Stimulated activated CD4-positive, alpha-beta T cell treated with anti-CD3 and anti-CD28 coated beads, Interleukin-15, amount 100 ng/mL, for 48 hours (primary cell): ENCODE measurements around the gene USP21.
A peak's percentile ranks its signal among the peaks of the same experiment; 100 is the strongest.

Experiments
- DNase-seq, 2 donors: peaks; one replicate each; pipeline ENCODE4 v3.0.0-alpha.2; 2020; ENCODE audit warnings: low read depth in 2 of 2

The USP21 gene

DNA sequence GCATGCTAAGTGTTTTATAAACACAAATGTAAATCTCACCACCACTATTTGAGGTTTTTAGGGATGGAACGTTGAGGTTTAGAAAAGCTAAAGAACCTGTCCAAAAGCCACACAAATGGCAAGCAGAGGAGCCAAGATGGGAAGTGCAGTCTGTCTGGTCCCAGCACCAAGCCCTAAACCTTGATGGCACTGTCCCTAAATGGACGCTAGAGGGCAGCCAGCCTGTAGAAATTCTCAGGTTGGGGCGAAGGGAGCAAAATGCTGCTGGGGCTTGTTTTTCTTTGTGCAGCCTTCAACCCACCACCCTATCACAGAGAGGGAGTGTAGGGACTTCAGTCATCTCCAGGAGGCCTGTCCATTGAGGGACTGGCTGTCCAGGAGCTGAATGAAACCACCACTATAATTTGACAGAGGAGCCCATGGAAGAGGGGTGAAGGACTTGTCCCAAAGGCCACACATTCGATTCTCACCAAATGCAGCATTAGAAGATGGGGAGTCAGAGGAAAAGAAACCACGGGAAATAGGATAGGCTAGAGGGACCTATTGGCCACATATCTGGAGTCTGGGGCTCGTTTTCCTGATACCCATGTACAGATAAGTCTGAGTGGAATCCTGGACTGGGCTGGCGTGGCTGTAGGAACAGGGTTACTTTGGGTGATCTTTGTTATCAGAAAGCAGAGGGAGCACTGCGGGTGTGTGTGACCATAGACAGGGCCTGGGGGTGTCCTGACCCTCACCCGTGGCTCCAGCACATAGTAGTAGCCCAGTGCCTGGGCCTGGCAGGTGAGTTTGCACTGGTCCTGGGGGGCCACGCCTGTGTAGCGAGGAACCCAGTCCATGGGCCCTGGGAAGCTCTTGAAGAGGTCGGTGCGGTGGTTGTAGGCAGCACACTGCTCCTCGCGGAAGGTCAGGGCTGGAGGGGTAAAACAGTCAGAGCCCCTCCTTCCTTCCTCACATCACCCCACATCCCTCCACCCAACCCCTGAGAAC lies 33.5 kb downstream of the USP21 start:
- peak; percentile 47 to 53 for DNase-seq

DNA sequence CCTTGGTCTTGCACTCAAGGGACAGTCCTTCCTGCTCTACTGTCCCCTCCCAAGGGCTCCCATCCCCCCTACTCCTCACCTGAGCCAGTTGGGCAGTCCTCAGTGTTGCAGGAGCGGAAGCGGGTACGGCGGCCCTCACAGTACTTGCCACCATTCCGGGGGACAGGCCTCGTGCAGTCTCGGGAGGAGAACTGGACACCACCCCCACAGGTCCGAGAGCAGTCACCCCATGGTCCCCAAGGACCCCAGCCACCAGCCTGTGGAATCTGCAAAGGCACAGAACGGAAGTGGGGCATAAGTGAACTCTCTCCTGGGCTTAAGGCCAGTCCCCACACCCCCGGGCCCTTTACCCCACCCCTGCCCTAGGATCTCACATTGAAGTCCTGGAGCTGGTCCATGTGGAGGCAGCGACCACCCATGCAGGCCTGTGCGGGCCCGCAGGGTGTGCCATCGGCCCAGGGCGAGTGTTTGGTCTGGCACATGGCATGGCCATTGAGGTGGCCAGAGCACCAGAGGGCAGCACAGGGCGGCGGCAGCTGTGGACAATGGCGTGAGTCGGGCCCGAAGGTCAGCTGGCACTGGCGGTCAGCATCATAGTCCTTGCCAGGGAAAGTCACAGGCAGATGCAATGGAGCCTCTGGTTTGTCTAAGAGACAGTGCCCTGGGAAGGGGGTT lies 34.4 kb downstream of the USP21 start:
- DNase-seq, result no peak

DNA sequence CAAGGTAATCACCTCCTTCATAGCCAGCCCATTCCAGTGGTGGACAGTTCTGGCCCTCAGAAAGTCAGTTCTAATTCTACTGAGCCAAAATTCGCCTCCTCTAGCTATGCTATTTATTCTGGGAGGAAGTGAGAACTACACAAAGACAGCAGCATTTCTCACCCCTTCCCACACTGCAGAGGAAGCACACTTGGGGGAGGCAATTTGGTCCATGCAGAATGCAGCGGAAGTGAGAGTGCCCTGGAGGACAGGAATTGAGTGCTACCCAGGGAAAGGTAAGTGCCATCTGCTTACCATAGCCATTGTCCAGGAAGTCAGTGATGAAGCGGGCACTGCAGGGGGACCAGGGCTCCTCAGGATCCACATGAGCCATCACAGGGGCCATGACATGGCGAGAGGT lies 35.9 kb downstream of the USP21 start:
- no peak for DNase-seq

DNA sequence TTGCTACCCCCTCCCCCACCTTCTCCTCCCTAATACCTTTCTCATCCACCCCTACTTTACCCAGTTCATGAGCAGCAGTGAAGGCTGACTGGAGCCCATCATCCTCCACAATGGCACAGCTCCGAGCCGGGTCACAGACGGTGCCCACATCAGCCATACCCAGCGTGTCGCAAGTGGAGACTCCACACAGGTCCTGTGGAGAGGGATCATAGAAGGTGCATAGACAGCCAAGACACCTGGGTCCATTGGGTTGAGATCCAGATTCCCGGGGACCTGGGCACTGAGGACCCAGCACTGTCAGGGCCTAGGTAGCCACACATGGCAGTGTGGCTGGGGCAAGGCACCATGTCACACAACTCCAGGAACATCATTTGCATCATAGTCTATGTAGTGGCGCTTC lies 36.8 kb downstream of the USP21 start:
- DNase-seq, result no peak

DNA sequence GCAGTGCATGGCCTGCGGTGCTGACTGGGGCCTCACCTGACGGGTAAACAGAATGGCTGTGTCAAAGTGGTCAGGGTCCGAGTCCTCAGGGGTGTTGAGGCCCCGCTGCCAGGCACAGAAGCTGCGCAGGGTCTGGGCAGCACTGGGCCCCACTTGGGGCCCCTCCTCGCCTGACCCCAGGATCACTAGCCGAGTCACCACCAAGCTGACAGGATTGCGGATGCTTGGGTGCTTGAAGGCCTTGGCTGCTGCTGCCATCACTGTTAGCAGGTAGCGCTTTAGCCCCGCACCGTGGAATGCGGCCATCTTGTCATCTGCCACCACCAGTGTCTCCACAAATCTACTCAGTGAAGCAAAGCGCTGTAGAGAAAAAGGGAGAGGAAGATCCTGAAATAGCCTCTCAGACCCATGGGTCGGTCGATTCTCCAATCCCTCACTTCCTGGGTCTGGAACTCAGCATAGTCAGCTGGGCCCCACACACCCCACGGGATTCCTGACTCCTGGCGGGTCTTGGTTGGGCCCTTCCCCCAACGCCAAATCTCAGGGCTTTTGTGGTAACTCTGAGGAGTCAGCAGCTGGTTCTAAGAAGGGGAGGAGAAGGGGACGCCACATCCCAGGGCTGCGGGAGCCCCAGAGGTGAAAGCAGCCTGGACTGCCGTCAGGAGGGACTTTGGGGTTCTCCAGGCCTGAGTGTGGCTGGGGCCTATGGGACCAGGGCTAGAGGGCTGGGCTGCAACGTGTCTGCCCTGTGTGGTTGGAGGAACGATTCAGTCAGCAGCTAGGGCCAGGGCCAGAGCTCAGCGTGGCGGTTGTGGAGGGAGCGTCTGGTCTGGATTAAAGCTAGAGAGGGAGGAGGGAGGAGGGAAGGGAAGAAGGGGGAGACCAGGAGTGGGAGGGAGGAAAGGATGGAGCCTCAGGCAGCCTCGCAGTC lies 37.5 kb downstream of the USP21 start:
- DNase-seq, result no peak

DNA sequence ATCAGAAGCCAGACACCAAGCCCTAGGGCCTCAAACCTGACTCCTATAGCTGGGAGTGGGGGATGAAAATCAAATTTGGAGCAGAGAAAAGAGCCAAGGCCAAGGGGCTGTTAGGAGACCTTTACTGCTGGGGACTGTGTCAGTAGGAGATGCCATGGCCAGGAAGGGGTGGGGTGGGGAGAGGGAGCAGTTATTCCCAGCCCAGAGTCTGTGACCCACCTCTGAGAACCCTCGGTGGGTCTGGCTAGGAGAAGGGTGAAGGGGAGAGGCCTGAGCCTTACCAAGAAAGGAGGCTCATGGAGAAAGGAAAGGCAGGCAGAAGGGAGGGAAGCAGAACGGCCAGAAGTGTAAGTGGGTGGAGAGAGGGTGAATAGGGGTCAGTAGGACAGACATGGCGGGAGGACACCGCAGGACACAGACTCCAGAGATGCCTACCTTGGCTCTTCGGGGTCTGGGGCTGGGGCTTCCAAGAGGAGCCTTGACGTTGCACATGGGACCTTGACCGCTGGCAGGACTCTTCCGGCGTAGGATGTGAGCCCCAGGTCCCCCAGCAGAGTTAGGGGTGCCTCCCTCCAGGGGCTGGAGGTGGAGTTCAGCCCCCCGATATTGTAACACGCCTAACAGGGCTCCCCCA lies 38.4 kb downstream of the USP21 start:
- no peak for DNase-seq

DNA sequence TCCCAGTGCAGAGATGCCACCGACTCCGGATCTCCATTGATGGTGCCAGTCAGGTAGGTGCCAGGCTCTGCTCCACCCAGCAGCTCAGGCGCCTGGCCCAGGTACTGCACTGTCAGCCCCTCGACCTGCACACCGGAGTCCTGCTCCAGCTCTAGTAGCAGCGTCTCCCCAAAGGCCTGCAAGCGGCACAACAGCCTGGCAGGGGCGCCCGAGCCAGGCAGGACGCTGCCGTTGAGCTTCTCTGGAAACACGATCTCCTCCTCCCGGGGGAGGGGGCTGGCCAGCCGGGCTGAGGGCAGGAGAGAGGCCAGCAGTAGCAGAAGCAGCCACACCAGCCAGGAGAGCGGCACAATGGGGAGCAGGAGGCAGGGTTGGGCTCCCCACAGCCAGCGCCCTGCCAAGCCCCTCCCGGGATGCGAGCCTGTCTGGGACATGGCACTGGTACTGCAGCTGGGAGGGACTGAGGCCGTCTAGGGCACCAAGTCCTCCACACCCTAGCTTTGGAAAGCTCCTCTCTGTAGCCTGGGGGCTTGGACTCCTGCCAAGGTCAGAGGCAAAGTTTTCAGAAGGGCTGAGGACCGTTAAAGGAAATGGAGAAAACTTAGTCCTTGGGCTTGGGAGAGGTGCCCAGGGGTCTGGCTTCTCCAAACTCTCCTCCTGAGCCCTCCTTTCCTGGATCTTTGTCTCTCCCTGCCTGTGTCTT lies 39.0 kb downstream of the USP21 start:
- DNase-seq, result no peak

DNA sequence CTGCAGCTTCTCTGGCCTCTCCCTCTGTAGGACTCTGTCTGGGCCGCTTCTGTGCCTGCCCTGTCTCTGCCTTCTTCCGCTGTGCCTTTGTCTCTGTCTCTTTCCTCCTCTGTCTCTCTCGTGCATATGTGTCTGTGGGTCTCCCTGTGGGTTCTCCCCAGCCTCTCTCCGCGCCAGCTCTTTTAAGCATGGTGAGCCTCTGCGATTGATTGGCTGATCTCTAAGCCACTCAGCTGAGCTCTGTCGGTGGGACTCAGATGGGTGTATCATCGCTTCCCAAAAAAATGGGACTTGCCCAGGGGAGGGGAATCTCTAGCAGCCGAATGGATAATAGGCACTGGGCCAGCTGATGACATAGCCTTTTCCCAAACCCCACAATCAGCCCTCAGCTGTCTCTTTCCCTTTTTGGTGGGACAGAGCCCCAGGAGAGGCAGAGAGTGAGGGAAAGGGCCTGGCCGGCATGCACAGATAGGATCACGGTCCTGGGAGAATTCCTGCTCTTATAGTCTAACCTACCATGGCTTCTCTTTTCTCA lies 39.7 kb downstream of the USP21 start, which contains the start of gene ADAMTS4:
Gene ADAMTS4 (minus strand): TSS at position 158 of the 535 bp plus-strand sequence. CDS start 427 bp downstream, outside the sequence.
- no peak for DNase-seq

DNA sequence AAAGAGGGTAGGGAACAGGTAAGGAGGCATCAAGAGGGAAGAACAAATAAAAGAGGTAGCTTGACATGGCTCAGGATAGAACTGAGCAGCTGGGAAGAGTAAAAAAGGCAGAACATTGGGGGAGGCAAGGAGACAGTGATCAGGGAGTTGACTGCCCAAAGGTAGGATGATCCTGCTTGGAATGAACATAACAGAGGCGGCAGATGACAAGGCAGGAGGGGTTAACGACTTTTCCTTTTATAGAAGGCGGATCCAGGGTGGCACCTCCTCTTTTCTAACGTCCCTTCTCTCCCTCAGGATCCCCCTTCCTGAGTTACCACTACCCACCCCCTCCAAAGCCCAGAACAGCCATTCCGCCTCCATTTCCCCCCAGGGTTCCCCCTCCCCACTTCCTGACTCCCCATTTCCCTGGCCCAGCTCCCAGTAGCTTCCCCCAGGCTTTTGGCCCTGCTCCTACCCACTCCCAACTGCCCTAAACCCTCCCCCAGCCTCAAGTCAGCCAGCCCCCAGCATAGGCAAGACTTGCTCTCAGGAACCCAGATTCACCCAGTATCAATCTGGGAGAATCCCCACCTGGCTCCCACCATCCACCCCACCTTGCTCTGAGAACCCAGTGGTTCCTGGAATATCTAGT lies 40.3 kb downstream of the USP21 start:
- no peak for DNase-seq

DNA sequence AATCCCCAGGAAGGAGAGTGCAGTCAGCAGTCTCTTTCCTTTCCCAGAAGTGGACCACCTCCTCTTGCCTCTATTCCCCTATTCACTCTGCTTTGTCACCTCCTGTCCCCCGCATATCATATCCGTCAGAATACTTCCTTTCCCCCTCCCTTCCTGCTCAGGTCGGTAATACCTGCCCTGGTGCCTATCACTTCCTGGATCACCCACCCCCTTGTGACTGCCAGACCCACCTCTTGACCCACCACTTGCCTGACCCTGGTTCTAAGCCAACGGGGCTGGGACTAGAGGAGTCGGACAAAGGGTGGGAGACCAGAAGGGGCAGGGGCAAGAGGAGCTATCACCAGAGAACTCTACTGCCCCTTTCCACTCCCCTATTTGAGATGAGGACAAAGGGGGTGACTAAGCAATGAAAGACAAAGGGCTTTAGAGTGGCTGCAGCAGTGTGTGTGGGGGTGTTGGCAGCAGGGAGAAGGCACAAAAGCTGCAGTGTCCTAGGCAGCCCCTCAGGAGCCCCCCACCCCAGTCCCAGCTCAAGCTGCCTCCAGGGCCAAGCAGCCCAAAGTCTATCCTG lies 41.2 kb downstream of the USP21 start:
- DNase-seq, result no peak

DNA sequence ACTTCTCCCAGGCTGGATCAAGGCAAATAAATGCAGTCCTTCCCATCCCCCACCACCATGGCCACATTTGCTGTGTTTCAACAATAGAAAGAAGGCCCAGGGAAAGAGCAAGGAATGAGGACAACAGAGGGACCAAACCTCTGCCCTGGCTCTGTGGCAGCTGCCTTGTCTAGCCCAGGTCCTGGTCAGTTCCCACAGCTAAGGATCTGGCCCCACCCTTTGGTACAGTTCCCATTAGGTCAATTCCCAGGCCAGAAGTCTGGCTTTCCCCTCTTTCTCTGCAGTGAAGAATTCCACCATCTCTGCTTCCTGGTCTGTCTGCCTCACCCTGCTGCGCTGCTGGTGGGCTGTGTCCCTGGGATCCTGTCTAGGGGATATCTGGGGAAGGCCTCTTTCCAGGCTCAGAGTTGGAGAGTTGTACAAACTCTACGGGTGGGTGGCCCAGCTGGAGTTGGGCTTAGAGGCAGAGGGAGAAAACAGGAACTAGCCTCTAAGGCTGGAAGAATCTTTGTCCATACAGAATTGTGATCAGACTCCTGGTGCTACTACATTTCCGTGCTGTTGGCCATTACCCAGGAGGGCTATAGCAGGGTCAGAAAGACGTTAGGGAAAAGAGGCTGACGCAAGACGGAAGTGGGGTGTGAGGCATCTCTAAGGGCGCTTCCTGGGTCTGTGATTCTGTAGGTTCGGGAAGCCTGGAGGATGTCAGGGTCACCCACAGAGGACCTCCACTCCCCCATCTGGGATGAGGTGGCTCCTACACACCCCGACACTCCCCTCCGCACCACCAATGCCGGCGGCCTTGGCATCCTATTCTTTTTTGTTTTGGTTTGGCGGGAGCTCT lies 41.9 kb downstream of the USP21 start:
- DNase-seq, result no peak

DNA sequence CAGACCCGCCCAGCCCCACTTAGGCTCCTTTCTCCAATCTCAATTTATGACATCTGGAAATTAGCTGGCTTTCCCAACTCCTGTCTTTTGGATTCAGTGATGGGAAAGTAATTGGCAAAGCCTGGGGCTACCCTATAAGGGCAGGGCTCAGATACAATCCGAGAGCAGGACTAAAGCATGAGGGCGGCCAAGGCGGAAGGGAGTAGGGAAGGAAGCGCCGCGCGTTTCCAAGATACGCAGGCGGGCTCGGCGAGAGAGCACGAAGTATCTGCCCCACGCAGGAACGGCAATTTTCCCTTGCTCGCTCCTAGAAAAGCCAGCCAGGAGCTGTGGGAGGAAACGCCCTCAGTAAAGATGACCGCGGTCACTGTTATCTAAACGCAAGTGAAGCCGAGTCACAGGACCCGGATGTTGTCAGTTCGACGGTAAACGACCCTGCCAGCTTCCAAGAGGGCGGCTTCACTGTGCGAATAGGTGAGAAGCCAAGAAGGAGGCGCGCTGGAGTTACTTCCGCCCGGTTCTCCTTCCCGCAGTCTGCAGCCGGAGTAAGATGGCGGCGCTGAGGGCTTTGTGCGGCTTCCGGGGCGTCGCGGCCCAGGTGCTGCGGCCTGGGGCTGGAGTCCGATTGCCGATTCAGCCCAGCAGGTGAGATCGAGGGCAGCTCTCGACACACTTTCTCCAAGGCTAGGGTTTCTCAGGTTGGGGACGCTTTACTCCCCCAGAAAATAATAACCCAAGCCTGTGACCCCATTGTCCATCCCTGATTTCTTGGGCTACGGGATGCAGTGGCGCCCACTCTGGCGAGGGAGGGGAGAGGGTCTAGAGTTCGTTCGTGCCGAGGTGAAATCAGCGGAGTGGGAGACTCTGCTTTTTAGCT lies 42.8 kb downstream of the USP21 start, which contains the start of gene NDUFS2:
Gene NDUFS2 (plus strand): TSS at position 532 of the 877 bp plus-strand sequence. CDS start 19 bp downstream, at position 551.
- peak; percentile 94 to 95 for DNase-seq

DNA sequence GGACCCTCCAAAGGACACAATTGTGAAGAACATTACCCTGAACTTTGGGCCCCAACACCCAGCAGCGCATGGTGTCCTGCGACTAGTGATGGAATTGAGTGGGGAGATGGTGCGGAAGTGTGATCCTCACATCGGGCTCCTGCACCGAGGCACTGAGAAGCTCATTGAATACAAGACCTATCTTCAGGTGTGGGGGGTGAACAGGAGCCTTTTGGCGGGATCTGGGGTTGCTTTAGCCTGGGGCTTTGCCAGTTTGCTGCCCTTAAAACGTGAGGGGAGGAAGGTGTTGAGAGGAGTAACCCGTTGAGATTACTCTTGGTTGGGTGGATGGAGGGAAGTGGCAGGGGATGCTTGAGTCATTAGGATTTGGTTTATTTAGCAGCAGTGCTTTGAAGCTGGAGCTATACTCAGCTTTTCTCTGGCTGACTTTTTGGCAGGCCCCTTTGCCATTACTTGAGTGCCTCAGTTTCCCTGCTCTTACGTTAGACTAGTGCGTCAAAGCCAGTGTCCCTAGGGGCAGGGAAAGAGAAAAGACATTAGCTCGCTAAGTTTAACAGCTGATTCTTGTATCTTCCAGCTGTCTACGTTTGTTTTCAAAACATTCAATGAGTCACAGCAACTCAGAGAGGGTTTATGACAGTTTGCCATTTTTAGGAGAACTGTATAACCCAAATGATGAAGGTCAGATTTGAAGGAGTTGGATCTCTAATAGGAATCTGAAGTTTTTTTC lies 47.3 kb downstream of the USP21 start:
- DNase-seq, result no peak

DNA sequence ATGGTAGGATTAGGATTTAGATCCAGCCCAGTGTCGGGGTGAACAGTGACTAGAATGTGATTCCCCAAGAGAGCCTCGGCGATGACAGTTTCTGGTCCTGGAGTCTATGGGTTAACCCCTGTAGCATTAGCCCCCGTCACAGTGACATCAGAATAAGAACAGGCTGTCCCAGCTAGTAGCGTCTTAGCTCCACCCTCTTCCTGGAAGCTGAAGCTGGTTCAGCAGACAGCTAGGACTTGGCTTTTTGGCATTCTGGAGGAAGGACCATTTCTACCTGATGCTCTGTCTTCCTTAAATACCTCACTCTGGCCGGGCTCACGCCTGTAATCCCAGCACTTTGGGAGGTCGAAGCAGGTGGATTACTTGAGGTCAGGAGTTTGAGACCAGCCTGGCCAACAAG lies 47.9 kb downstream of the USP21 start:
- no peak for DNase-seq

DNA sequence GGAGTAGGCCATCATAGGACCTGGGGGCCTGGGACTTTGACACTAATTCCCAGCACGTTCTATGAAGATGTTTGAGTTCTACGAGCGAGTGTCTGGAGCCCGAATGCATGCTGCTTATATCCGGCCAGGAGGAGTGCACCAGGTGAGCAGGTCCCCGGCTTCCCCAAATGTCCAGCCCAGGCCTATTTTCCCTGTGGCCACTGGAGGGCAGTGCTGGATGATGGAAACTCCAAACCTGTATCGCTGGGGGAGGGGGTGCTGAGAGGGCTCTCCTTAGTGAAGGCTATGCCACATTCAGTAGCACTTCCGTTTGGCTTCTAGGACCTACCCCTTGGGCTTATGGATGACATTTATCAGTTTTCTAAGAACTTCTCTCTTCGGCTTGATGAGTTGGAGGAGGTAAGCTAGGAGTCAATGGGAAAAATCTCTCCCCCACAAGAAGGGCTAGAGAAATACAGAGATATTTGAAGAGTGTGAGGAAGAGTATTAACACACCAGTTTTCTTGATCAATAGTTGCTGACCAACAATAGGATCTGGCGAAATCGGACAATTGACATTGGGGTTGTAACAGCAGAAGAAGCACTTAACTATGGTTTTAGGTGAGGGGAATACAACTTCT lies 50.6 kb downstream of the USP21 start:
- peak; percentile 54 to 69 for DNase-seq

DNA sequence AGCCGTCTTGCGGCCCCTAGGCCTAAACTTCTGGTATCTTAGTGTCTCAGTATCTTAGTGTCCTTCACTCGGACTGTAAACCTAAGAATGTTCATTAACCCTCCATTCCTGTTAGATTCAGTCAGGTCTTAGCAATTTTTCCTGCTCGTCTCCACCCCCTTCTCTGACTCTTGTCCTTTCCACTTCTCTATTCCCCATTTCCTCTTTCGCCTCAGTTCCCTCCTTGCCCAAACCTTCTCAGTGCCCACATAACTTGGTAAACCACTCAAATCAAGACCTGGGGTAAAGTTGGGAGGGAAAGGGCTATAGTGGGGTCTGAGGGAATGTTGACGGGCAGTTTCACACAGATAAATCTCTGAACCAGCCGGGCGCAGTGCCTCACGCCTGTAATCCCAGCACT lies 55.1 kb downstream of the USP21 start:
- no peak for DNase-seq
